Neural progenitor cell (in vitro differentiated cells): ENCODE measurements around the gene SPSB4. TPM values are rescaled to one million over a fixed set of nuclear protein-coding genes. Genes with fewer than 3 reads are reported as not detected.

Source experiments
- DNase-seq: peaks from one replicate; pipeline ENCODE4 v3.0.0-alpha.2; 2016; ENCODE audit warnings: low spot score
- H2AFZ ChIP-seq: fragments of 200-600 bp; sonication (generic); replicated peaks from 2 replicates; pipeline ENCODE4 v1.6.1; 2016; ENCODE audit warnings: antibody characterized with exemption
- H3F3A ChIP-seq: fragments of 200-600 bp; sonication (generic); 2 replicates; pipeline ENCODE4 v1.6.1; 2016; ENCODE audit warnings: antibody characterized with exemption, low read depth
- H3K27ac ChIP-seq: fragments of 200-600 bp; sonication (generic); 2 replicates; pipeline ENCODE4 v1.5.1; 2016; ENCODE audit warnings: mild to moderate bottlenecking
- H3K27me3 ChIP-seq: fragments of 200-600 bp; sonication (generic); 2 replicates; pipeline ENCODE4 v1.6.1; 2016; ENCODE audit warnings: mild to moderate bottlenecking, moderate library complexity
- H3K36me3 ChIP-seq: fragments of 200-600 bp; sonication (generic); 2 replicates; pipeline ENCODE4 v1.5.1; 2016
- H3K4me1 ChIP-seq: fragments of 200-600 bp; sonication (generic); 2 replicates; pipeline ENCODE4 v1.6.1; 2016; ENCODE audit warnings: mixed run types
- H3K4me2 ChIP-seq: fragments of 200-600 bp; sonication (generic); 2 replicates; pipeline ENCODE4 v1.6.1; 2016
- H3K4me3 ChIP-seq: fragments of 200-600 bp; sonication (generic); 2 replicates; pipeline ENCODE4 v1.5.1; 2016
- H3K79me2 ChIP-seq: fragments of 200-600 bp; sonication (generic); 2 replicates; pipeline ENCODE4 v1.6.1; 2016; ENCODE audit warnings: low read depth
- H3K9ac ChIP-seq: fragments of 200-600 bp; sonication (generic); 2 replicates; pipeline ENCODE4 v1.6.1; 2016
- H3K9me3 ChIP-seq: fragments of 200-600 bp; sonication (generic); 2 replicates; pipeline ENCODE4 v1.5.1; 2016; ENCODE audit warnings: low read depth
- H4K20me1 ChIP-seq: fragments of 200-600 bp; sonication (generic); 2 replicates; pipeline ENCODE4 v1.6.1; 2016; ENCODE audit warnings: low read depth
- H3K27ac Mint-ChIP-seq: 3 replicates; pipeline ENCODE4 v1.8.0; 2021; ENCODE audit warnings: mixed read lengths
- H3K27me3 Mint-ChIP-seq: 2 replicates; pipeline ENCODE4 v1.8.0; 2022; ENCODE audit warnings: low read depth, mild to moderate bottlenecking, inconsistent platforms, moderate library complexity, mixed read lengths; ENCODE audit not compliant: insufficient read depth
- H3K36me3 Mint-ChIP-seq: 3 replicates; pipeline ENCODE4 v1.8.0; 2021; ENCODE audit warnings: mixed read lengths
- H3K4me1 Mint-ChIP-seq: 3 replicates; pipeline ENCODE4 v1.8.0; 2021; ENCODE audit warnings: mixed read lengths
- H3K4me3 Mint-ChIP-seq: 3 replicates; pipeline ENCODE4 v1.8.0; 2021; ENCODE audit warnings: mild to moderate bottlenecking, moderate library complexity, mixed read lengths
- H3K9me3 Mint-ChIP-seq: 3 replicates; pipeline ENCODE4 v1.8.0; 2020; ENCODE audit warnings: mixed read lengths
- CTCF ChIP-seq: fragments of 200-600 bp; sonication (generic); IDR thresholded peaks from 2 replicates; pipeline ENCODE4 v1.5.1; 2017; ENCODE audit warnings: antibody characterized with exemption, mild to moderate bottlenecking
- EZH2 ChIP-seq: fragments of 200-600 bp; sonication (generic); IDR thresholded peaks from 2 replicates; pipeline ENCODE4 v1.6.1; 2017; ENCODE audit warnings: antibody characterized with exemption, mild to moderate bottlenecking, moderate library complexity
- EZH2phosphoT487 ChIP-seq: fragments of 200-600 bp; sonication (generic); IDR thresholded peaks from 2 replicates; pipeline ENCODE4 v1.6.1; 2017; ENCODE audit warnings: antibody characterized with exemption
- total RNA-seq: library from RNA; depleted of rRNA; stranded (reverse); fragments of >200 nt; gene quantifications from 2 replicates; pipeline ENCODE4 v1.2.3, GENCODE V29; 2015; ENCODE audit warnings: low replicate concordance

The SPSB4 gene
- total RNA-seq, 1 donor from 2014 or later: 4.9 TPM

- Histone ChIP-seq H3K27ac (no peak overlapping the region), H3K27me3 (peaks cover 19% of the 10 kb centered on the region), H3K4me1 (no peaks in the 10 kb centered on the region), H3F3A (no peaks in the 10 kb centered on the region), H3K79me2 (no peaks in the 10 kb centered on the region), H3K9ac (no peak overlapping the region), H3K36me3 (no peaks in the 10 kb centered on the region), H3K9me3 (no peaks in the 10 kb centered on the region), H4K20me1 (peaks cover under 1% of the 10 kb centered on the region), H2AFZ (no peak overlapping the region), H3K4me2 (no peak overlapping the region), H3K4me3 (no peak overlapping the region)
- H3K4me3 Mint-ChIP-seq: no peak overlapping the region
- peaks cover 21% of the 10 kb centered on the region for H3K4me1 Mint-ChIP-seq
- H3K27me3 Mint-ChIP-seq: peaks cover 2% of the 10 kb centered on the region
- H3K27ac Mint-ChIP-seq: no peak overlapping the region
- DNase-seq: no peak
- TF ChIP-seq CTCF (no peak), EZH2phosphoT487 (no peak)
- peaks cover 4% of the 10 kb centered on the region for H3K9me3 Mint-ChIP-seq
- peaks cover 20% of the 10 kb centered on the region for H3K36me3 Mint-ChIP-seq
Observed at GRCh38 chr3:141063831-141064230, 12.7 kb downstream of the SPSB4 start.

- H3K36me3 Mint-ChIP-seq: peaks cover 22% of the 10 kb centered on the region
- no peak overlapping the region for H3K4me3 ChIP-seq
- H3K9me3 ChIP-seq: no peaks in the 10 kb centered on the region
- H3K79me2 ChIP-seq: no peaks in the 10 kb centered on the region
- peaks cover 24% of the 10 kb centered on the region for H3K4me1 Mint-ChIP-seq
- peaks cover 2% of the 10 kb centered on the region for H3K9me3 Mint-ChIP-seq
- TF ChIP-seq CTCF (no peak), EZH2 (no peak), EZH2phosphoT487 (no peak)
- H3K4me2 ChIP-seq: no peak overlapping the region
- H3K4me3 Mint-ChIP-seq: no peak overlapping the region
- H3K27me3 Mint-ChIP-seq: no peaks in the 10 kb centered on the region
- no peak overlapping the region for H3K27ac ChIP-seq
- no peak overlapping the region for H3K9ac ChIP-seq
- H2AFZ ChIP-seq: no peak overlapping the region
- H3K4me1 ChIP-seq: no peaks in the 10 kb centered on the region
- peaks cover 5% of the 10 kb centered on the region for H4K20me1 ChIP-seq
- H3K27me3 ChIP-seq: peaks cover 25% of the 10 kb centered on the region
- no peak overlapping the region for H3K27ac Mint-ChIP-seq
- H3K36me3 ChIP-seq: no peaks in the 10 kb centered on the region
- no peak for DNase-seq
- no peaks in the 10 kb centered on the region for H3F3A ChIP-seq
Observed at GRCh38 chr3:141064255-141064926, 13.2 kb downstream of the SPSB4 start.

- DNase-seq: no peak
- Histone ChIP-seq H3K9me3 (no peaks in the 10 kb centered on the region), H3K36me3 (no peaks in the 10 kb centered on the region), H2AFZ (no peak overlapping the region), H3K4me2 (no peak overlapping the region), H3K27ac (no peak overlapping the region), H3K4me1 (peaks cover 5% of the 10 kb centered on the region), H3K4me3 (no peak overlapping the region), H3K27me3 (peaks cover 34% of the 10 kb centered on the region), H3K79me2 (no peaks in the 10 kb centered on the region), H3K9ac (no peak overlapping the region), H4K20me1 (peaks cover 5% of the 10 kb centered on the region), H3F3A (no peaks in the 10 kb centered on the region)
- Mint-ChIP-seq H3K9me3 (no peaks in the 10 kb centered on the region), H3K4me1 (peaks cover 30% of the 10 kb centered on the region), H3K27me3 (no peaks in the 10 kb centered on the region), H3K36me3 (peaks cover 21% of the 10 kb centered on the region), H3K4me3 (no peak overlapping the region), H3K27ac (no peak overlapping the region)
- no peak for TF ChIP-seq CTCF
- no peak for TF ChIP-seq EZH2
Observed at GRCh38 chr3:141065258-141065657, 14.1 kb downstream of the SPSB4 start.
